ENCODE measurements around the gene ANKMY1. TPM values are rescaled to one million over a fixed set of nuclear protein-coding genes. Genes with fewer than 3 reads are reported as not detected.

The ANKMY1 gene
- total and polyA plus RNA-seq, 11 donors: 2.4 to 11.7 (median 5.5) TPM

DNA sequence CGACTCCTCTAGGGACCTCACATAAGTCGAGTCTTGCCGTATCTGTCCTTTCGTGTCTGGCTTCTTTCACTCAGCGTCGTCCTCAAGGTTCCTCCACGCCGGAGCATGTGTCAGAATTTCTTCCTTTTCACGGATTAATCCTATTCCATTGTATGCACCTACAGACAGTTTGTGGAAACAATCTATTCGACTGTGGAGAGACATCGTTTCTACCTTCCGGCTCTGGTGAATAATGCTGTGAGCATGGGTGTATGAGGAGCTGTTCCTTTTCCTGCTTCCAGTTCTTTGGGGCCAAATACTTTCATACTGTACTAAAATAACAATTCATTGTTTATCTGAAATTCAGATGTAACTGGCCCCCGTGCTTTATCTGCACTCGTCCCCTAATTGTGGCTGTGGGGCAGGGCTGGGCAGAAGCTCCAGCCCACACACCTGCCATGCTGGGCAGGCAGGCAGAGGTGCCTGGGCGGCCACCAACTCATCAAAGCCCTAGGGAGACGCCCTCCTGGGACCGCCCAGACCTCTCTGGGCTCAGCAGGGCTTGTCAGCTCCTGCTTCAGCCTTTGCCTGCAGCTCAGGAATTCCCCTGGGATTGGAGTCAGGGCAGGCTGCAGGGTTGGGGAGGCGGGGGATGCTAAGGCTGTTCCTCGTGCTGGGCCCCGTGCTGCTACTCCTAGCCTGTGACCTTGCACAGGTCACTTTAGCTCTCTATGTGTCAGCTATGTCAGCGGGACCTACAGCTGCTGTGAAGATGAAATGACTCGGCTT lies 107.8 kb downstream of the ANKMY1 start:
- WGBS, 4 donors: 44 to 52% (median 47%) methylated on average over 18 to 22 of the region's 22 CpGs
- DNase-seq (peak in 2 of 5 donors; percentile 37 to 46), ATAC-seq (peak in 1 of 4 donors; percentile 15)
- H3K27ac ChIP-seq: no peak overlapping the region
- peaks cover 0 to under 1% (median 0%) of the 10 kb centered on the region in 9 donors for H3K36me3 ChIP-seq
- TF ChIP-seq POLR2A (IDR thresholded peaks at IDR 0.05): no peak
- TF ChIP-seq, protein P1, sequence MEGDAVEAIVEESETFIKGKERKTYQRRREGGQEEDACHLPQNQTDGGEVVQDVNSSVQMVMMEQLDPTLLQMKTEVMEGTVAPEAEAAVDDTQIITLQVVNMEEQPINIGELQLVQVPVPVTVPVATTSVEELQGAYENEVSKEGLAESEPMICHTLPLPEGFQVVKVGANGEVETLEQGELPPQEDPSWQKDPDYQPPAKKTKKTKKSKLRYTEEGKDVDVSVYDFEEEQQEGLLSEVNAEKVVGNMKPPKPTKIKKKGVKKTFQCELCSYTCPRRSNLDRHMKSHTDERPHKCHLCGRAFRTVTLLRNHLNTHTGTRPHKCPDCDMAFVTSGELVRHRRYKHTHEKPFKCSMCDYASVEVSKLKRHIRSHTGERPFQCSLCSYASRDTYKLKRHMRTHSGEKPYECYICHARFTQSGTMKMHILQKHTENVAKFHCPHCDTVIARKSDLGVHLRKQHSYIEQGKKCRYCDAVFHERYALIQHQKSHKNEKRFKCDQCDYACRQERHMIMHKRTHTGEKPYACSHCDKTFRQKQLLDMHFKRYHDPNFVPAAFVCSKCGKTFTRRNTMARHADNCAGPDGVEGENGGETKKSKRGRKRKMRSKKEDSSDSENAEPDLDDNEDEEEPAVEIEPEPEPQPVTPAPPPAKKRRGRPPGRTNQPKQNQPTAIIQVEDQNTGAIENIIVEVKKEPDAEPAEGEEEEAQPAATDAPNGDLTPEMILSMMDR (IDR thresholded peaks at IDR 0.05): no peak
- intact Hi-C loops (cut with DNase I): no loop called here
- H3K27me3 ChIP-seq: peaks cover 0 to 33% (median 0%) of the 10 kb centered on the region in 9 donors
- no peaks in the 10 kb centered on the region for H3K9me3 ChIP-seq
- H3K4me3 ChIP-seq: no peak overlapping the region
- H3K4me1 ChIP-seq: peaks cover 0 to 74% (median 24%) of the 10 kb centered on the region in 12 donors

- no peak overlapping the region for H3K27ac ChIP-seq
- ATAC-seq: no peak
- WGBS, 4 donors: 79 to 91% (median 86%) methylated on average over 14 to 23 of the region's 23 CpGs
- intact Hi-C loops (cut with DNase I): no loop called here
- H3K4me3 ChIP-seq: no peak overlapping the region
- peaks cover 0 to 2% (median 0%) of the 10 kb centered on the region in 9 donors for H3K36me3 ChIP-seq
- DNase-seq: no peak
- peaks cover 0 to 20% (median 0%) of the 10 kb centered on the region in 9 donors for H3K27me3 ChIP-seq
- H3K9me3 ChIP-seq: no peaks in the 10 kb centered on the region
- no peak for TF ChIP-seq POLR2A (IDR thresholded peaks at IDR 0.05)
- TF ChIP-seq, protein P1 (IDR thresholded peaks at IDR 0.05): no peak
- peaks cover 0 to 67% (median 23%) of the 10 kb centered on the region in 12 donors for H3K4me1 ChIP-seq
Observed at GRCh38 chr2:240448387-240449274, 109.2 kb downstream of the ANKMY1 start.

GRCh38 chr2:240447934-240448333 lies 109.9 kb downstream of the ANKMY1 start:
- no peak for TF ChIP-seq POLR2A (IDR thresholded peaks at IDR 0.05)
- Histone ChIP-seq H3K4me3 (no peak overlapping the region), H3K36me3 (peaks cover 0 to 2% (median 0%) of the 10 kb centered on the region in 9 donors), H3K9me3 (no peaks in the 10 kb centered on the region), H3K27me3 (peaks cover 0 to 19% (median 0%) of the 10 kb centered on the region in 9 donors), H3K27ac (no peak overlapping the region), H3K4me1 (peaks cover 0 to 67% (median 25%) of the 10 kb centered on the region in 12 donors)
- intact Hi-C loops (cut with DNase I): no loop called here
- no peak for ATAC-seq
- WGBS, 4 donors: 40 to 72% (median 64%) methylated on average over 3 to 15 of the region's 15 CpGs
- DNase-seq: no peak

GRCh38 chr2:240447331-240447730 lies 110.5 kb downstream of the ANKMY1 start:
- H3K27ac ChIP-seq: no peak overlapping the region

More at GRCh38 chr2:240447331-240447730, 110.5 kb downstream of the ANKMY1 start:
- Histone ChIP-seq H3K9me3 (no peaks in the 10 kb centered on the region), H3K36me3 (peaks cover 0 to 2% (median 0%) of the 10 kb centered on the region in 9 donors), H3K4me3 (no peak overlapping the region), H3K4me1 (peaks cover 0 to 64% (median 24%) of the 10 kb centered on the region in 12 donors), H3K27me3 (peaks cover 0 to 14% (median 0%) of the 10 kb centered on the region in 9 donors)
- TF ChIP-seq, protein P1 (IDR thresholded peaks at IDR 0.05): no peak
- TF ChIP-seq POLR2A (IDR thresholded peaks at IDR 0.05): no peak
- WGBS, 4 donors: 62 to 67% (median 64%) methylated on average over 17 to 22 of the region's 22 CpGs
- intact Hi-C loops (cut with DNase I): no loop called here
- ATAC-seq (no peak), DNase-seq (no peak)
